SJCRH30 (cell line): ENCODE results near the gene G3BP2. TPM values are rescaled to one million over a fixed set of nuclear protein-coding genes. Genes with fewer than 3 reads are reported as not detected.
"Not testable (repeated sequence)": the region's sequence is repeated elsewhere in the genome, so short reads cannot be mapped to it uniquely, and the experiment has no call there.

ENCODE experiments used
- DNase-seq, 2 experiments: peaks; one replicate each; pipeline ENCODE4 v3.0.0-alpha.2; 2015 to 2020
- H3K27ac ChIP-seq: fragments of 250-450 bp; sonication (Bioruptor Pico); 2 replicates; pipeline ENCODE4 v1.5.1; 2020; ENCODE audit warnings: mild to moderate bottlenecking, moderate library complexity
- H3K27me3 ChIP-seq: fragments of 250-450 bp; sonication (Bioruptor Pico); 2 replicates; pipeline ENCODE4 v1.5.1; 2020; ENCODE audit warnings: mild to moderate bottlenecking, moderate library complexity
- H3K36me3 ChIP-seq: fragments of 250-450 bp; sonication (Bioruptor Pico); 2 replicates; pipeline ENCODE4 v1.5.1; 2020; ENCODE audit warnings: mild to moderate bottlenecking, moderate library complexity
- H3K4me1 ChIP-seq: fragments of 250-450 bp; sonication (Bioruptor Pico); 2 replicates; pipeline ENCODE4 v1.5.1; 2020; ENCODE audit warnings: mild to moderate bottlenecking, moderate library complexity
- H3K4me3 ChIP-seq: fragments of 250-450 bp; sonication (Bioruptor Pico); 2 replicates; pipeline ENCODE4 v1.5.1; 2020; ENCODE audit warnings: mild to moderate bottlenecking, moderate library complexity
- H3K9me3 ChIP-seq: fragments of 250-450 bp; sonication (Bioruptor Pico); replicated peaks from 2 replicates; pipeline ENCODE4 v1.5.1; 2020; ENCODE audit warnings: mild to moderate bottlenecking, moderate library complexity
- total RNA-seq: library from RNA; depleted of rRNA; stranded (reverse); fragments of >200 nt; shearing (Covaris generic); gene quantifications from 2 replicates; pipeline ENCODE4 v1.2.3, GENCODE V29; 2014

G3BP2 gene
- total RNA-seq, 1 experiment from 2014 or later = 301 TPM

GRCh38 chr4:75698162-75698962, 25.2 kb upstream of the G3BP2 start:
- DNase-seq = no peak
- Histone ChIP-seq H3K9me3 (peaks cover 7% of the 10 kb centered on the region; the same call in 1 of the 2 replicates), H3K4me3 (no peak overlapping the region), H3K27ac (no peak overlapping the region), H3K4me1 (no peaks in the 10 kb centered on the region), H3K36me3 (peaks cover 7% of the 10 kb centered on the region; the same call in 1 of the 2 replicates), H3K27me3 (no peaks in the 10 kb centered on the region)

- H3K4me3 ChIP-seq = no peak overlapping the region
- peaks cover 7% of the 10 kb centered on the region; the same call in 1 of the 2 replicates for H3K9me3 ChIP-seq
- DNase-seq = no peak
- H3K4me1 ChIP-seq = no peaks in the 10 kb centered on the region
- H3K27ac ChIP-seq = no peak overlapping the region
- H3K27me3 ChIP-seq = no peaks in the 10 kb centered on the region
- H3K36me3 ChIP-seq = peaks cover 19% of the 10 kb centered on the region
Observed at GRCh38 chr4:75696581-75696980, 23.4 kb upstream of the G3BP2 start.

- Histone ChIP-seq H3K4me3 (no peak overlapping the region), H3K27ac (no peak overlapping the region), H3K36me3 (peaks cover 21% of the 10 kb centered on the region), H3K27me3 (no peaks in the 10 kb centered on the region), H3K4me1 (no peaks in the 10 kb centered on the region), H3K9me3 (peaks cover 7% of the 10 kb centered on the region; the same call in 1 of the 2 replicates)
- no peak for DNase-seq
Observed at GRCh38 chr4:75696071-75696470, 22.9 kb upstream of the G3BP2 start.

- not testable (repeated sequence) for H3K4me3 ChIP-seq, H3K27me3 ChIP-seq, DNase-seq, H3K9me3 ChIP-seq, H3K27ac ChIP-seq, H3K4me1 ChIP-seq
- peaks cover 30% of the 10 kb centered on the region for H3K36me3 ChIP-seq
Observed at GRCh38 chr4:75692066-75692465, 18.9 kb upstream of the G3BP2 start.

GRCh38 chr4:75687125-75687524, 13.9 kb upstream of the G3BP2 start:
- H3K27ac ChIP-seq, H3K27me3 ChIP-seq: not testable (repeated sequence)

GRCh38 chr4:75686346-75686745, 13.1 kb upstream of the G3BP2 start:
- Histone ChIP-seq H3K4me1 (no peaks in the 10 kb centered on the region), H3K36me3 (peaks cover 12% of the 10 kb centered on the region), H3K4me3 (no peak overlapping the region), H3K27me3 (no peaks in the 10 kb centered on the region), H3K27ac (no peak overlapping the region), H3K9me3 (no peaks in the 10 kb centered on the region)
- DNase-seq = no peak

More at GRCh38 chr4:75687125-75687524, 13.9 kb upstream of the G3BP2 start:
- H3K36me3 ChIP-seq = peaks cover 17% of the 10 kb centered on the region
- DNase-seq, H3K9me3 ChIP-seq, H3K4me1 ChIP-seq, H3K4me3 ChIP-seq: not testable (repeated sequence)

- no peak overlapping the region for H3K4me3 ChIP-seq
- DNase-seq = no peak
- no peaks in the 10 kb centered on the region for H3K9me3 ChIP-seq
- no peaks in the 10 kb centered on the region for H3K4me1 ChIP-seq
- no peaks in the 10 kb centered on the region for H3K27me3 ChIP-seq
- no peak overlapping the region for H3K27ac ChIP-seq
- peaks cover 11% of the 10 kb centered on the region for H3K36me3 ChIP-seq
Observed at GRCh38 chr4:75685546-75686189, 12.5 kb upstream of the G3BP2 start.

- Histone ChIP-seq H3K36me3 (peaks cover 2% of the 10 kb centered on the region; the same call in 1 of the 2 replicates), H3K4me3 (no peak overlapping the region), H3K4me1 (no peaks in the 10 kb centered on the region), H3K27ac (no peak overlapping the region), H3K9me3 (no peaks in the 10 kb centered on the region), H3K27me3 (no peaks in the 10 kb centered on the region)
- no peak for DNase-seq
Observed at GRCh38 chr4:75683482-75684155, 10.4 kb upstream of the G3BP2 start.

- H3K27me3 ChIP-seq = no peaks in the 10 kb centered on the region
- no peak overlapping the region for H3K4me3 ChIP-seq
- H3K36me3 ChIP-seq = 0 out of 2 replicates have a peak, but pooled peaks cover 2% of the 10 kb centered on the region
- H3K27ac ChIP-seq = no peak overlapping the region
- no peaks in the 10 kb centered on the region for H3K9me3 ChIP-seq
- H3K4me1 ChIP-seq = no peaks in the 10 kb centered on the region
- DNase-seq = no peak
Observed at GRCh38 chr4:75679876-75680575, 6.8 kb upstream of the G3BP2 start.

- Histone ChIP-seq H3K27me3 (no peaks in the 10 kb centered on the region), H3K4me3 (no peak overlapping the region)
- DNase-seq = no peak
Observed at GRCh38 chr4:75678965-75679364, 5.8 kb upstream of the G3BP2 start.

GRCh38 chr4:75678473-75678872, 5.3 kb upstream of the G3BP2 start:
- no peaks in the 10 kb centered on the region for H3K4me1 ChIP-seq
- no peak for DNase-seq
- 0 out of 2 replicates have a peak, but pooled peaks cover 2% of the 10 kb centered on the region for H3K36me3 ChIP-seq
- H3K4me3 ChIP-seq = no peak overlapping the region
- H3K27ac ChIP-seq = no peak overlapping the region
- no peaks in the 10 kb centered on the region for H3K9me3 ChIP-seq
- no peaks in the 10 kb centered on the region for H3K27me3 ChIP-seq

More at GRCh38 chr4:75678965-75679364, 5.8 kb upstream of the G3BP2 start:
- Histone ChIP-seq H3K9me3 (no peaks in the 10 kb centered on the region), H3K27ac (no peak overlapping the region), H3K36me3 (0 out of 2 replicates have a peak, but pooled peaks cover 2% of the 10 kb centered on the region), H3K4me1 (no peaks in the 10 kb centered on the region)

- Histone ChIP-seq H3K9me3 (no peaks in the 10 kb centered on the region), H3K4me1 (peaks cover 14% of the 10 kb centered on the region), H3K27ac (no peak overlapping the region), H3K36me3 (0 out of 2 replicates have a peak, but pooled peaks cover 3% of the 10 kb centered on the region), H3K27me3 (no peaks in the 10 kb centered on the region), H3K4me3 (no peak overlapping the region)
- DNase-seq = no peak
Observed at GRCh38 chr4:75675004-75675531, 1.9 kb upstream of the G3BP2 start.

GRCh38 chr4:75673959-75674328, 733 bp upstream of the G3BP2 start:
- Histone ChIP-seq H3K27me3 (no peaks in the 10 kb centered on the region), H3K4me1 (peaks cover 14% of the 10 kb centered on the region), H3K36me3 (0 out of 2 replicates have a peak, but pooled peaks cover 3% of the 10 kb centered on the region), H3K9me3 (no peaks in the 10 kb centered on the region), H3K27ac (peak overlapping the region; percentile 78), H3K4me3 (peak overlapping the region; percentile 82)
- DNase-seq = no peak

GRCh38 chr4:75672461-75673026, 667 bp downstream of the G3BP2 start:
- peak; percentile 72 for DNase-seq

More at GRCh38 chr4:75672461-75673026, 667 bp downstream of the G3BP2 start:
- Histone ChIP-seq H3K9me3 (no peaks in the 10 kb centered on the region), H3K4me1 (peaks cover 14% of the 10 kb centered on the region), H3K27me3 (no peaks in the 10 kb centered on the region), H3K27ac (peak overlapping the region; percentile 78), H3K4me3 (peak overlapping the region; percentile 82), H3K36me3 (0 out of 2 replicates have a peak, but pooled peaks cover 3% of the 10 kb centered on the region)
